ENCODE data around the gene EBLN1.

EBLN1 gene
- 0 to 0.03 (median 0) reads per million in 9 experiments for total RNA-seq

- H3K4me3 Mint-ChIP-seq = no peak within 1 kb of the TSS
Measured at GRCh38 chr10:22217842-22218241, at the start of gene EBLN1. TSS of gene EBLN1 (minus strand) at chr10:22218015. CDS start at chr10:22209983, 8,032 bp downstream.

GRCh38 chr10:22265839-22266537 lies 48.2 kb upstream of the EBLN1 start:
- no peak for ATAC-seq (replicated peaks)
- no peak for DNase-seq
- Mint-ChIP-seq H3K27me3 (peaks cover 38 to 61% of the 10 kb centered on the region in 2 donors), H3K4me3 (no peak overlapping the region), H3K9me3 (no peaks in the 10 kb centered on the region), H3K4me1 (ENCODE audit: low read depth in 2 of 2) (no peaks in the 10 kb centered on the region), H3K36me3 (ENCODE audit: insufficient read depth) (peaks cover 6% of the 10 kb centered on the region), H3K27ac (no peak overlapping the region)

More at GRCh38 chr10:22217842-22218241, at the start of gene EBLN1:
- H3K27me3 Mint-ChIP-seq = peaks cover 26 to 37% of the 10 kb centered on the region in 2 donors
- H3K9me3 Mint-ChIP-seq = no peaks in the 10 kb centered on the region
- no peak for ATAC-seq (replicated peaks)
- DNase-seq = no peak
- H3K36me3 Mint-ChIP-seq (ENCODE audit: insufficient read depth) = no peaks in the 10 kb centered on the region
- H3K27ac Mint-ChIP-seq = no peak within 1 kb of the TSS
- H3K4me1 Mint-ChIP-seq (ENCODE audit: low read depth in 2 of 2) = no peaks in the 10 kb centered on the region

- Mint-ChIP-seq H3K4me1 (ENCODE audit: low read depth in 2 of 2) (peaks cover 0 to 3% of the 10 kb centered on the region in 2 donors), H3K4me3 (no peak overlapping the region), H3K36me3 (ENCODE audit: insufficient read depth) (peaks cover 6% of the 10 kb centered on the region), H3K27me3 (peaks cover 32 to 53% of the 10 kb centered on the region in 2 donors), H3K27ac (no peak overlapping the region), H3K9me3 (no peaks in the 10 kb centered on the region)
- no peak for ATAC-seq (replicated peaks)
- no peak for DNase-seq
Measured at GRCh38 chr10:22263106-22263505, 45.3 kb upstream of the EBLN1 start.

- Mint-ChIP-seq H3K4me1 (ENCODE audit: low read depth in 2 of 2) (peaks cover 0 to 3% of the 10 kb centered on the region in 2 donors), H3K4me3 (no peak overlapping the region), H3K27ac (no peak overlapping the region), H3K9me3 (no peaks in the 10 kb centered on the region), H3K27me3 (peaks cover 7 to 27% of the 10 kb centered on the region in 2 donors), H3K36me3 (ENCODE audit: insufficient read depth) (peaks cover 7% of the 10 kb centered on the region)
- peak; percentile 42 for ATAC-seq (replicated peaks)
- DNase-seq = no peak
Measured at GRCh38 chr10:22259280-22259679, 41.5 kb upstream of the EBLN1 start.

GRCh38 chr10:22258471-22258870 lies 40.7 kb upstream of the EBLN1 start:
- Mint-ChIP-seq H3K36me3 (ENCODE audit: insufficient read depth) (peaks cover 13% of the 10 kb centered on the region), H3K27ac (peak overlapping the region in 1 of 2 donors; percentile 8), H3K27me3 (peaks cover 0 to 20% of the 10 kb centered on the region in 2 donors), H3K4me3 (no peak overlapping the region), H3K9me3 (no peaks in the 10 kb centered on the region), H3K4me1 (ENCODE audit: low read depth in 2 of 2) (peaks cover 0 to 3% of the 10 kb centered on the region in 2 donors)
- no peak for ATAC-seq (replicated peaks)
- DNase-seq = no peak

- Mint-ChIP-seq H3K36me3 (ENCODE audit: insufficient read depth) (peaks cover 24% of the 10 kb centered on the region), H3K9me3 (no peaks in the 10 kb centered on the region), H3K4me1 (ENCODE audit: low read depth in 2 of 2) (peaks cover 3 to 7% of the 10 kb centered on the region in 2 donors), H3K27ac (peak overlapping the region; percentile 90 to 99), H3K27me3 (no peaks in the 10 kb centered on the region), H3K4me3 (peak overlapping the region; percentile 82 to 92)
- ATAC-seq (replicated peaks) = no peak
- peak in 2 of 3 experiments; percentile 10 to 22 for DNase-seq
Measured at GRCh38 chr10:22253580-22253882, 35.7 kb upstream of the EBLN1 start.

- peak; percentile 31 to 63 (median 37) for DNase-seq
- H3K4me3 Mint-ChIP-seq = peak overlapping the region; percentile 82 to 92
- peaks cover 24% of the 10 kb centered on the region for H3K36me3 Mint-ChIP-seq (ENCODE audit: insufficient read depth)
- H3K27me3 Mint-ChIP-seq = no peaks in the 10 kb centered on the region
- H3K4me1 Mint-ChIP-seq (ENCODE audit: low read depth in 2 of 2) = peaks cover 3 to 4% of the 10 kb centered on the region in 2 donors
- ATAC-seq (replicated peaks) = peak; percentile 31
- peak overlapping the region; percentile 90 to 99 for H3K27ac Mint-ChIP-seq
- no peaks in the 10 kb centered on the region for H3K9me3 Mint-ChIP-seq
Measured at GRCh38 chr10:22252801-22253579, 35.2 kb upstream of the EBLN1 start.

GRCh38 chr10:22252224-22252800 lies 34.5 kb upstream of the EBLN1 start:
- peaks cover 24% of the 10 kb centered on the region for H3K36me3 Mint-ChIP-seq (ENCODE audit: insufficient read depth)
- ATAC-seq (replicated peaks) = peak; percentile 62
- H3K27ac Mint-ChIP-seq = peak overlapping the region; percentile 90 to 99
- H3K9me3 Mint-ChIP-seq = no peaks in the 10 kb centered on the region
- peaks cover 4 to 6% of the 10 kb centered on the region in 2 donors for H3K4me1 Mint-ChIP-seq (ENCODE audit: low read depth in 2 of 2)
- H3K4me3 Mint-ChIP-seq = peak overlapping the region; percentile 82 to 92
- no peaks in the 10 kb centered on the region for H3K27me3 Mint-ChIP-seq
- peak in 2 of 3 experiments; percentile 36 to 51 for DNase-seq

GRCh38 chr10:22251751-22252223 lies 34.0 kb upstream of the EBLN1 start:
- peaks cover 7 to 10% of the 10 kb centered on the region in 2 donors for H3K4me1 Mint-ChIP-seq (ENCODE audit: low read depth in 2 of 2)
- ATAC-seq (replicated peaks) = peak; percentile 58

GRCh38 chr10:22250897-22251660 lies 33.3 kb upstream of the EBLN1 start:
- Mint-ChIP-seq H3K4me3 (peak overlapping the region; percentile 82 to 92), H3K36me3 (ENCODE audit: insufficient read depth) (peaks cover 24% of the 10 kb centered on the region), H3K27me3 (no peaks in the 10 kb centered on the region), H3K9me3 (no peaks in the 10 kb centered on the region), H3K27ac (peak overlapping the region; percentile 90 to 99), H3K4me1 (ENCODE audit: low read depth in 2 of 2) (peaks cover 7 to 15% of the 10 kb centered on the region in 2 donors)
- no peak for ATAC-seq (replicated peaks)
- DNase-seq = no peak

More at GRCh38 chr10:22251751-22252223, 34.0 kb upstream of the EBLN1 start:
- peak overlapping the region; percentile 90 to 99 for H3K27ac Mint-ChIP-seq
- H3K4me3 Mint-ChIP-seq = peak overlapping the region; percentile 82 to 92
- peaks cover 24% of the 10 kb centered on the region for H3K36me3 Mint-ChIP-seq (ENCODE audit: insufficient read depth)
- H3K9me3 Mint-ChIP-seq = no peaks in the 10 kb centered on the region
- H3K27me3 Mint-ChIP-seq = no peaks in the 10 kb centered on the region
- DNase-seq = peak; percentile 56 to 69 (median 59)

GRCh38 chr10:22247636-22248035 lies 29.8 kb upstream of the EBLN1 start:
- no peak for ATAC-seq (replicated peaks)
- H3K27me3 Mint-ChIP-seq = peaks cover 0 to 13% of the 10 kb centered on the region in 2 donors
- no peak overlapping the region for H3K4me3 Mint-ChIP-seq
- H3K9me3 Mint-ChIP-seq = no peaks in the 10 kb centered on the region
- H3K4me1 Mint-ChIP-seq (ENCODE audit: low read depth in 2 of 2) = peaks cover 8 to 15% of the 10 kb centered on the region in 2 donors
- H3K36me3 Mint-ChIP-seq (ENCODE audit: insufficient read depth) = peaks cover 10% of the 10 kb centered on the region
- H3K27ac Mint-ChIP-seq = peak overlapping the region; percentile 58 to 65
- no peak for DNase-seq

- peak; percentile 76 for ATAC-seq (replicated peaks)
- H3K27ac Mint-ChIP-seq = peak overlapping the region; percentile 58 to 65
Measured at GRCh38 chr10:22246680-22247391, 29.0 kb upstream of the EBLN1 start.

More at GRCh38 chr10:22246680-22247391, 29.0 kb upstream of the EBLN1 start:
- DNase-seq = peak in 1 of 3 experiments; percentile 18
- Mint-ChIP-seq H3K4me1 (ENCODE audit: low read depth in 2 of 2) (peaks cover 8 to 15% of the 10 kb centered on the region in 2 donors), H3K9me3 (no peaks in the 10 kb centered on the region), H3K27me3 (peaks cover 0 to 13% of the 10 kb centered on the region in 2 donors), H3K4me3 (peak overlapping the region in 1 of 2 donors; percentile 0), H3K36me3 (ENCODE audit: insufficient read depth) (peaks cover 7% of the 10 kb centered on the region)

All from effector memory CD8-positive, alpha-beta T cell (primary cell).